GM10248 (cell line): ENCODE measurements around the gene IGF2BP1.

Experiments used
- CTCF ChIA-PET: fragments of 300-600 bp; sonication (Branson Sonifier 250); formaldehyde crosslinking; extraction: SDS; loops from one replicate; lab custom pipeline; 2021; ENCODE audit warnings: antibody characterized with exemption; lab: Yijun Ruan, JAX
- POLR2A ChIA-PET: fragments of 350-650 bp; sonication (Branson Sonifier 250); formaldehyde crosslinking; extraction: SDS; loops from one replicate; lab custom pipeline; 2020; ENCODE audit warnings: antibody characterized with exemption; lab: Yijun Ruan, JAX
- DNase-seq: peaks from one replicate; pipeline ENCODE4 v3.0.0; 2012; ENCODE audit errors: extremely low spot score
- CTCF ChIP-seq: IDR thresholded peaks from 2 replicates; pipeline ENCODE4 v1.5.1; 2012; ENCODE audit warnings: mild to moderate bottlenecking, low read depth; ENCODE audit errors: extremely low read depth, missing control alignments, control extremely low read depth

IGF2BP1 gene

GRCh38 chr17:48989100-48989499 lies 8.1 kb upstream of the IGF2BP1 start:
- DNase-seq, result no peak
- no peak for TF ChIP-seq CTCF
- ChIA-PET CTCF (no interaction called here), POLR2A (no interaction called here)

GRCh38 chr17:48990882-48991357 lies 6.3 kb upstream of the IGF2BP1 start:
- CTCF ChIA-PET, result interaction anchor here (1.0 kb wide), 1 partner anchor 112 kb away, joined by 3 read pairs; no protein-coding TSS in a partner anchor
- no peak for TF ChIP-seq CTCF
- POLR2A ChIA-PET, result no interaction called here

GRCh38 chr17:48992444-48992843 lies 4.7 kb upstream of the IGF2BP1 start:
- ChIA-PET POLR2A (no interaction called here), CTCF (no interaction called here)
- DNase-seq, result no peak
- TF ChIP-seq CTCF, result no peak

More at GRCh38 chr17:48990882-48991357, 6.3 kb upstream of the IGF2BP1 start:
- DNase-seq, result no peak

- CTCF ChIA-PET, result no interaction called here
- no peak for TF ChIP-seq CTCF
- POLR2A ChIA-PET, result no interaction called here
- DNase-seq, result no peak
Observed at GRCh38 chr17:48993305-48993704, 3.9 kb upstream of the IGF2BP1 start.

GRCh38 chr17:48993951-48994350 lies 3.2 kb upstream of the IGF2BP1 start:
- no peak for DNase-seq
- CTCF ChIA-PET, result interaction anchor here (1.8 to 2.5 kb wide), 3 partner anchors 9 to 179 kb away, joined by 3 to 6 read pairs (median 4); no protein-coding TSS in a partner anchor
- no peak for TF ChIP-seq CTCF
- POLR2A ChIA-PET, result no interaction called here

- no peak for DNase-seq
- no peak for TF ChIP-seq CTCF
- CTCF ChIA-PET, result interaction anchor here (1.8 to 2.5 kb wide), 3 partner anchors 10 to 180 kb away, joined by 3 to 6 read pairs (median 4); no protein-coding TSS in a partner anchor
- POLR2A ChIA-PET, result no interaction called here
Observed at GRCh38 chr17:48994549-48995303, 2.5 kb upstream of the IGF2BP1 start.
